Brain microvascular endothelial cell (primary cell): ENCODE data around the gene RBMS3.

Experiments
- DNase-seq: peaks from one replicate; pipeline ENCODE4 v3.0.0-alpha.2; 2020
- H3K27ac ChIP-seq: fragments of 250-450 bp; sonication (Bioruptor Pico); 2 replicates; pipeline ENCODE4 v1.5.1; 2020; ENCODE audit warnings: mild to moderate bottlenecking, moderate library complexity
- H3K27me3 ChIP-seq: fragments of 250-450 bp; sonication (Bioruptor Pico); replicated peaks from 2 replicates; pipeline ENCODE4 v1.5.1; 2020; ENCODE audit warnings: mild to moderate bottlenecking
- H3K36me3 ChIP-seq: fragments of 250-450 bp; sonication (Bioruptor Pico); replicated peaks from 2 replicates; pipeline ENCODE4 v1.5.1; 2020; ENCODE audit warnings: mild to moderate bottlenecking
- H3K4me3 ChIP-seq: 2 replicates; pipeline ENCODE4 v1.5.1; 2011; ENCODE audit warnings: low read depth, mild to moderate bottlenecking, control low read depth, low read length, moderate library complexity
- in situ Hi-C: cut with HindIII; loops from 2 replicates; pipeline ENCODE4 v1.10.0; 2017; ENCODE audit warnings: low sequenced_read_pairs, low pct_ligation_motif_present
- TF ChIP-seq, protein P1 (sequence below): IDR thresholded peaks from 2 replicates; pipeline ENCODE4 v1.5.1; 2011; ENCODE audit warnings: low read depth, mild to moderate bottlenecking, moderate library complexity, low read length, control low read depth, inconsistent platforms; ENCODE audit errors: missing control alignments

The RBMS3 gene

DNA sequence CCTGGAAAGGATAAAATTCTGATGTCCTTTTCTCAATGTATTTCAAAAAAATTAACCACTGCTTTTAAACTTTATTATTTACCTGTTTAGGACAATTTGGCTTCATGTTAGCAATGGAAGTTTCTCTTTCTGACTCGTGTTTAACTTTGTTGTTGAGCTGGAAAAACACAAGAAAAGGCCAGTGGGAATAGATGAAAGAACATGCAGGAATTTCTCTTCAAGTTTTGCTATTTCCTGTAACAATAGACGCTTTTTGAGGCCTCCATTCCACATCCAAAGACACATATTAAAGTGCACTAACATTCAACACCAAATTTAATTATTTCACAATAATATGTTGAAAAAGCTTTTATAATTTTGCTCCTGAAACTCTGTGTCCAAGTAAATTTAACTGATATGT, 9.7 kb downstream of the RBMS3 start:
- Histone ChIP-seq H3K27me3 (no peaks in the 10 kb centered on the region), H3K27ac (no peak overlapping the region), H3K36me3 (no peaks in the 10 kb centered on the region), H3K4me3 (no peak overlapping the region)
- DNase-seq: no peak
- in situ Hi-C loops: loop anchor here (25.0 kb wide), 1 partner anchor 472 kb away; no protein-coding TSS in a partner anchor
- TF ChIP-seq, protein P1, sequence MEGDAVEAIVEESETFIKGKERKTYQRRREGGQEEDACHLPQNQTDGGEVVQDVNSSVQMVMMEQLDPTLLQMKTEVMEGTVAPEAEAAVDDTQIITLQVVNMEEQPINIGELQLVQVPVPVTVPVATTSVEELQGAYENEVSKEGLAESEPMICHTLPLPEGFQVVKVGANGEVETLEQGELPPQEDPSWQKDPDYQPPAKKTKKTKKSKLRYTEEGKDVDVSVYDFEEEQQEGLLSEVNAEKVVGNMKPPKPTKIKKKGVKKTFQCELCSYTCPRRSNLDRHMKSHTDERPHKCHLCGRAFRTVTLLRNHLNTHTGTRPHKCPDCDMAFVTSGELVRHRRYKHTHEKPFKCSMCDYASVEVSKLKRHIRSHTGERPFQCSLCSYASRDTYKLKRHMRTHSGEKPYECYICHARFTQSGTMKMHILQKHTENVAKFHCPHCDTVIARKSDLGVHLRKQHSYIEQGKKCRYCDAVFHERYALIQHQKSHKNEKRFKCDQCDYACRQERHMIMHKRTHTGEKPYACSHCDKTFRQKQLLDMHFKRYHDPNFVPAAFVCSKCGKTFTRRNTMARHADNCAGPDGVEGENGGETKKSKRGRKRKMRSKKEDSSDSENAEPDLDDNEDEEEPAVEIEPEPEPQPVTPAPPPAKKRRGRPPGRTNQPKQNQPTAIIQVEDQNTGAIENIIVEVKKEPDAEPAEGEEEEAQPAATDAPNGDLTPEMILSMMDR: no peak

DNA sequence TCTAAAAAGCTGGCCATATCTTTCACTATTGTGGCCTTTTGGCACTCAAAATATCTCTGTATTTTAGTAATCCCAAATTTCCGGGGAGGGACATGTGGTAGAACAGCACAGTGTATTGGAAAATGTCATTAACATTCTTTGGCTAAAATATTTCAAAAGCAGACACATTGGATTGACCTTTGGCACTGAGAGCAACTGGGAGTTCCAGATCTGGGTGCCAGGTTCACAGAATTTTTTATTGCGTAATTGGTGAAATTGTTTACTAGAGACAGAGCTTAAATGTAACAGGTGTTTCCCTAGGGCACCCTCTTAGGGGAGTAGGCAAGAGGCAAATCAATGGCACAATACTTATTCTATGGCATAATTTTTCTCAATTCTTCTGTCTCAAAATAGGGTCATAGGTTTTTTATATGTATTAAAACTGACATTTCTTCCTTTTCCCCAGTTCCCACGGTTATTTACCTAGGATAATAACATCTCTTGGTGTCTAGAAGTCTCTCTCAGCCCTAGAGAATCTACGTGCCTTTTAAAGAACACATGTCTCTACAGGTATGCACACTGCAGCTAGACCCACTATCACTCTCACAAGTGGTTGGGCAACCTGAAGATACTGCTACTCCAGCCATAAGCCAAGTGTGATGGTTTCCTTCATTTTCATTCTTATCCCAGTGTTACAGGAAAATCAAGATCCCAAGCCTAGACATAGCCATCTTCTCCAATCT, 10.6 kb downstream of the RBMS3 start:
- H3K36me3 ChIP-seq: no peaks in the 10 kb centered on the region
- in situ Hi-C loops: loop anchor here (25.0 kb wide), 1 partner anchor 471 kb away; no protein-coding TSS in a partner anchor
- H3K27ac ChIP-seq: no peak overlapping the region
- H3K27me3 ChIP-seq: no peaks in the 10 kb centered on the region
- DNase-seq: no peak
- TF ChIP-seq, protein P1: no peak
- H3K4me3 ChIP-seq: no peak overlapping the region

DNA sequence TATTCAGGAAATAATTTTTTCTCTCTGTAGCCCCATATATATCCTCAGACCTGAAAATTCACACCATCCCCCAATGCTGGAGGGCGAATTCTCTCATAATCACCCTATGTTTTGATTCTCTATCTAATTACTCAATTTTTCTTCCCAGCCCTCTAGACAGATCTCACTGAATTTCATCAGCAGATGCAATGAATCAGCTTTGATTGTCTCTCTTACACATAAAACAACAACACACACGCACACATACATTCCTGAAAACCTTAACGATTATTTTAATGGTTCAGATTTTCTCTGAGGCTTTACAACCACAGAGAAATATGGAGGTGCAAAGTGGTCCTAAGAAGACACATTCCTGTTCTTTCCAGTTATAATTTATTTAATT, 11.1 kb downstream of the RBMS3 start:
- Histone ChIP-seq H3K36me3 (no peaks in the 10 kb centered on the region), H3K4me3 (no peak overlapping the region), H3K27ac (no peak overlapping the region), H3K27me3 (no peaks in the 10 kb centered on the region)
- in situ Hi-C loops: loop anchor here (25.0 kb wide), 1 partner anchor 470 kb away; no protein-coding TSS in a partner anchor
- DNase-seq: no peak
- TF ChIP-seq, protein P1: no peak

DNA sequence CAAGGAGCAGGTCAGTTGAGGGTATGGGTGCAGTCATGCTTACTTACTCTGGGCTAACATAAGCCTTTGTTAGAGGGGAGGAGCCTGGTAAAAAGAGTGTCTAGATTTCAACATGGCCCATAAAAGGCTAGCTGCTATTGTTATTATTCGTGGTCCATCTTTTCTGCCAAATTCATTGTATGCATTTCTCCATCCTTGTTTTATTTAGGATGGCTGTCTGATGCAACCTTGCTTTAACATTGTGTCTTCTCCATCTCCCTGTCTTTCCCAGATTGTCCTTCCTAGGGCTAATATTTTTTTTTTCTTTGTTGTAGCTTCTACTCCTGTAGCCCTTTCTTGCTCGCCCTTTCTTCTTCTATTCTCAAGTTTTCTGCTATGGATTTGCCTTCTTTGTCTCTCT, 12.6 kb downstream of the RBMS3 start:
- H3K27ac ChIP-seq: no peak overlapping the region
- in situ Hi-C loops: loop anchor here (25.0 kb wide), 1 partner anchor 469 kb away; no protein-coding TSS in a partner anchor
- DNase-seq: no peak
- no peak overlapping the region for H3K4me3 ChIP-seq
- TF ChIP-seq, protein P1: no peak
- H3K36me3 ChIP-seq: no peaks in the 10 kb centered on the region
- no peaks in the 10 kb centered on the region for H3K27me3 ChIP-seq

DNA sequence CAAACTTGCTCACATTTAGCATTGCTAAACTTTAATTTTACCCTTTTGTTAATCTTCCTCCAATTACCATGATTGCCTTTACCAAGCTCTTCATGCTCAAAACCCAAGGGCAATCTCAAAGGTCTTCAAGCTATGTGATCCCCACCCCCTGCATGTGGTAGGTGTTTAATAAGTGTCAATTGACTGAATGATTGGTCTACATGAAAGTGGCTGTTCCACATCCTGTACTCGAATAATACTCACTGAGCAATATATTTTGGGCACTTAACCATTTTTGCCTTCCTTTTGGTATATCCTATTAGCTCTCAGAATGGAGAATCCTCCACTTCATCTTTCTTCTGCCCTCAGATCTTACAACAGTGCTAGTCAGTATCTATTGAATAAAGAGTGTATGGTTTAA, 17.1 kb downstream of the RBMS3 start:
- H3K4me3 ChIP-seq: no peak overlapping the region
- no peak for DNase-seq
- in situ Hi-C loops: loop anchor here (25.0 kb wide), 1 partner anchor 464 kb away; no protein-coding TSS in a partner anchor
- no peaks in the 10 kb centered on the region for H3K36me3 ChIP-seq
- H3K27ac ChIP-seq: no peak overlapping the region
- no peaks in the 10 kb centered on the region for H3K27me3 ChIP-seq
- TF ChIP-seq, protein P1: no peak
